Motor neuron (in vitro differentiated cells): ENCODE measurements around the gene RAD51B. TPM values are rescaled to one million over a fixed set of nuclear protein-coding genes. Genes with fewer than 3 reads are reported as not detected.
A peak's percentile ranks its signal among the peaks of the same experiment; 100 is the strongest.

Source experiments
- ATAC-seq, 8 experiments: fragments of 200-7000 bp; cut with Tn5 transposase; replicated peaks in 6 of 8; 2 replicates each; pipeline ENCODE4 v1.8.0; 2021; ENCODE audit warnings: mild to moderate bottlenecking in 8 of 8, moderate library complexity in 8 of 8
- H3K27ac ChIP-seq, 2 donors: fragments of 250-450 bp; sonication (Bioruptor Pico); 2 replicates each; pipeline ENCODE4 v1.9.0; 2021; ENCODE audit warnings: antibody characterized with exemption in 2 of 2, mild to moderate bottlenecking in 2 of 2, moderate library complexity in 1 of 2
- H3K4me1 ChIP-seq, 2 donors: fragments of 250-450 bp; sonication (Bioruptor Pico); replicated peaks in 1 of 2; 2 replicates each; pipeline ENCODE4 v1.6.1; 2021; ENCODE audit warnings: antibody characterized with exemption in 2 of 2, mild to moderate bottlenecking in 2 of 2, moderate library complexity in 1 of 2
- H3K4me3 ChIP-seq, 5 donors: fragments of 250-450 bp; sonication (Bioruptor Pico); 2 replicates each; pipeline ENCODE4 v1.9.0; 2021; ENCODE audit warnings: antibody characterized with exemption in 5 of 5, mild to moderate bottlenecking in 5 of 5, moderate library complexity in 4 of 5
- WGBS, 10 experiments: fragments of 450-650 bp; shearing (Covaris generic); methylation state at CpG; one replicate each; pipeline ENCODE4 v1.0.0; 2022; 5-methylcytosine and 5-hydroxymethylcytosine counted together
- in situ Hi-C, 9 experiments: fragments of 400-800 bp; cut with MboI; loops; one replicate each; pipeline ENCODE4 v1.15.0; 2021; ENCODE audit warnings: low sequenced_read_pairs in 9 of 9, low pct_unique_long_range_greater_than_20kb in 2 of 9; ENCODE audit not compliant: unreplicated experiment in 9 of 9
- total RNA-seq, 8 experiments: library from RNA; unstranded; fragments of 300-600 nt; gene quantifications; 2 replicates each; pipeline versions ENCODE4 v1.2.3 to v1.2.4, GENCODE V29; 2022

RAD51B gene
- total RNA-seq, 8 experiments from 2014 or later, result 5.4 to 37.7 (median 11.0) TPM

GRCh38 chr14:68580096-68580645 is 760.6 kb downstream of the RAD51B start:
- in situ Hi-C loops, result no loop called here
- ATAC-seq, result peak in 2 of 8 experiments; percentile 18 to 24
- H3K4me3 ChIP-seq, result no peak overlapping the region
- H3K27ac ChIP-seq, result peak overlapping the region in 1 of 2 donors; percentile 67
- peaks cover 17 to 24% of the 10 kb centered on the region in 2 donors for H3K4me1 ChIP-seq
- WGBS, 10 experiments, result 67 to 93% methylated on average over 1 to 5 of the region's 9 CpGs; no CpG with 5 or more reads in 8 of the 10 experiments

GRCh38 chr14:68580671-68581070 is 761.1 kb downstream of the RAD51B start:
- Histone ChIP-seq H3K4me3 (no peak overlapping the region), H3K4me1 (peaks cover 22 to 29% of the 10 kb centered on the region in 2 donors), H3K27ac (peak overlapping the region in 1 of 2 donors; percentile 67)
- ATAC-seq, result peak in 6 of 8 experiments; percentile 18 to 78 (median 71)
- 61 to 90% (median 72%) methylated on average over 1 to 5 of the region's 5 CpGs; no CpG with 5 or more reads in 3 of the 10 experiments for WGBS, 10 experiments
- in situ Hi-C loops, result no loop called here

- WGBS, 10 experiments, result 80 to 100% (median 93%) methylated on average over 1 to 3 of the region's 13 CpGs; no CpG with 5 or more reads in 5 of the 10 experiments
- in situ Hi-C loops, result no loop called here
- Histone ChIP-seq H3K4me3 (no peak overlapping the region), H3K27ac (no peak overlapping the region), H3K4me1 (peaks cover 50 to 53% of the 10 kb centered on the region in 2 donors)
- no peak for ATAC-seq
These were observed 764.1 kb downstream of the RAD51B start for GRCh38 chr14:68583548-68584280.

GRCh38 chr14:68584786-68585185 is 765.2 kb downstream of the RAD51B start:
- 67 to 100% (median 89%) methylated on average over 1 to 4 of the region's 4 CpGs; no CpG with 5 or more reads in 3 of the 10 experiments for WGBS, 10 experiments
- ATAC-seq, result no peak

GRCh38 chr14:68585690-68586089 is 766.1 kb downstream of the RAD51B start:
- peak overlapping the region; percentile 74 to 78 for H3K27ac ChIP-seq
- in situ Hi-C loops, result no loop called here
- ATAC-seq, result peak in 5 of 8 experiments; percentile 74 to 88 (median 77)
- no peak overlapping the region for H3K4me3 ChIP-seq
- WGBS, 10 experiments, result 0 to 43% (median 5%) methylated on average over 1 to 7 of the region's 16 CpGs; no CpG with 5 or more reads in 3 of the 10 experiments
- peaks cover 64 to 67% of the 10 kb centered on the region in 2 donors for H3K4me1 ChIP-seq

More at GRCh38 chr14:68584786-68585185, 765.2 kb downstream of the RAD51B start:
- Histone ChIP-seq H3K27ac (no peak overlapping the region), H3K4me3 (no peak overlapping the region), H3K4me1 (peaks cover 61 to 63% of the 10 kb centered on the region in 2 donors)
- in situ Hi-C loops, result no loop called here

GRCh38 chr14:68586896-68587751 is 767.5 kb downstream of the RAD51B start:
- 67 to 100% (median 93%) methylated on average over 1 to 10 of the region's 13 CpGs; no CpG with 5 or more reads in 2 of the 10 experiments for WGBS, 10 experiments
- H3K4me3 ChIP-seq, result no peak overlapping the region
- no peak for ATAC-seq
- peaks cover 62 to 65% of the 10 kb centered on the region in 2 donors for H3K4me1 ChIP-seq
- in situ Hi-C loops, result no loop called here
- H3K27ac ChIP-seq, result peak overlapping the region; percentile 14 to 78

- WGBS, 10 experiments, result 0 to 100% (median 74%) methylated on average over 1 to 6 of the region's 6 CpGs; no CpG with 5 or more reads in 3 of the 10 experiments
- ATAC-seq, result peak in 1 of 8 experiments; percentile 7
- in situ Hi-C loops, result no loop called here
- peak overlapping the region; percentile 13 to 21 for H3K27ac ChIP-seq
- peaks cover 62 to 68% of the 10 kb centered on the region in 2 donors for H3K4me1 ChIP-seq
- H3K4me3 ChIP-seq, result no peak overlapping the region
These were observed 768.4 kb downstream of the RAD51B start for GRCh38 chr14:68587931-68588330.

GRCh38 chr14:68589447-68590200 is 770.0 kb downstream of the RAD51B start:
- peaks cover 76 to 77% of the 10 kb centered on the region in 2 donors for H3K4me1 ChIP-seq
- ATAC-seq, result peak; percentile 26 to 87 (median 72)
- 8 to 63% (median 27%) methylated on average over 1 to 6 of the region's 7 CpGs; no CpG with 5 or more reads in 1 of the 10 experiments for WGBS, 10 experiments
- in situ Hi-C loops, result no loop called here
- no peak overlapping the region for H3K4me3 ChIP-seq
- H3K27ac ChIP-seq, result peak overlapping the region; percentile 31 to 50

GRCh38 chr14:68590201-68590522 is 770.6 kb downstream of the RAD51B start:
- Histone ChIP-seq H3K27ac (peak overlapping the region in 1 of 2 donors; percentile 50), H3K4me3 (no peak overlapping the region), H3K4me1 (peaks cover 76 to 77% of the 10 kb centered on the region in 2 donors)
- in situ Hi-C loops, result no loop called here
- 20 to 100% (median 92%) methylated on average over 1 to 2 of the region's 3 CpGs; no CpG with 5 or more reads in 5 of the 10 experiments for WGBS, 10 experiments
- no peak for ATAC-seq

GRCh38 chr14:68591786-68592185 is 772.2 kb downstream of the RAD51B start:
- 20 to 100% (median 67%) methylated on average over 1 to 2 of the region's 4 CpGs; no CpG with 5 or more reads in 5 of the 10 experiments for WGBS, 10 experiments

GRCh38 chr14:68592948-68593556 is 773.5 kb downstream of the RAD51B start:
- Histone ChIP-seq H3K4me3 (no peak overlapping the region), H3K4me1 (peaks cover 48 to 53% of the 10 kb centered on the region in 2 donors), H3K27ac (peak overlapping the region; percentile 61 to 67)
- 70 to 100% (median 88%) methylated on average over 2 to 5 of the region's 7 CpGs; no CpG with 5 or more reads in 3 of the 10 experiments for WGBS, 10 experiments
- no peak for ATAC-seq
- in situ Hi-C loops, result no loop called here

More at GRCh38 chr14:68591786-68592185, 772.2 kb downstream of the RAD51B start:
- no peak for ATAC-seq
- in situ Hi-C loops, result no loop called here
- Histone ChIP-seq H3K4me1 (peaks cover 60 to 65% of the 10 kb centered on the region in 2 donors), H3K27ac (no peak overlapping the region), H3K4me3 (no peak overlapping the region)
